GM19455 (cell line): Measurements from ENCODE around the gene SEMA4G.

ENCODE experiments used
- ATAC-seq: cut with Tn5 transposase; IDR thresholded peaks from one replicate; pipeline ENCODE4 v1.9.1; 2021; ENCODE audit not compliant: unreplicated experiment

SEMA4G gene

GRCh38 chr10:101005869-101006567 is 36.7 kb downstream of the SEMA4G start:
- no peak for ATAC-seq

GRCh38 chr10:101006593-101007098 is 37.3 kb downstream of the SEMA4G start:
- no peak for ATAC-seq

- ATAC-seq, result no peak
Measured at GRCh38 chr10:101007099-101007711, 37.9 kb downstream of the SEMA4G start.

DNA sequence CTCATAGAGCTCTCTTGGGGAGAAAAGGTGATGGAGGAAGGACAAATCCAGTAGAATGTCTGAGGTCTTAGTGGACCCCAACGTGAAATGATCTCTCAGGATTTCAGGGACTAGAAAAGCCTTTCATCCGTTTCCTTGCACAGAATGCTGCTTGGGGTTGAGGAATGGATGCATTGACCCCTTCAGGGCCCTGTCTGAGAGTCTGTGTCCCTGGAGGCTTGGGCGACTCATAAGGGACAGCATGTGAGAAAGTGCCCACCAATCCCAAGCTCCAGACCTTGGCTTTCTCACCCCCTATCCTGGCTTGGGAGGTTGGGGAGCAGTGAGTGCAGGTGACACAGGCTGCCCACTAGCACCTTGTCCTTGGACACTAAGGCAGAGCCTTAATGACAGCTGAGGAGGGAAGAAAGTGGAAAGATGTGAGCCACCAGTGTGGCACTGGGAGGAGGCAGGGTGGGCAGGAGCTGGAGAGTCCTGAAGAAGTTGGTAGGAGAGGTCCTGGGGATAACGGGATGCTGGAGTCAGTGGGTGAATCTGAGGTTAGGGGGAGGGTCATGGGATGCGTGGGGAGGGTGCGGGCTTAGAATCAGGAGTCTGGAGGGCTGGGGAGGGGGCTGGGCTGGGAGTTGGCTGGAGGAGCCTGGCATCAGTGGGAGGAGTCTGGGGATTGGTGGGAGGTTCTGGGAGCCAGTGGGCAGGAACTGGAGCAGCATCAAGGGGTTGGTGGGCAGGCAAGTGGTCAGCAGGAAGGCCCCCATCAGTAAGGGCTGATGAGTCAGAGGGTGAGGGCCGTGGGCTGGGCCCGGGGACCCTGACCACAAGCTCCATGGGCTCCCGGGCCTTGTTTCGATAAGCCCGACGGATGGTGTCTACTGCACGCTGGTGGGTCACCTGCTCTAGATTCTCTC is 38.9 kb downstream of the SEMA4G start:
- ATAC-seq, result no peak

GRCh38 chr10:101008823-101009423 is 39.6 kb downstream of the SEMA4G start:
- ATAC-seq, result no peak

GRCh38 chr10:101010329-101010728 is 41.0 kb downstream of the SEMA4G start:
- no peak for ATAC-seq

DNA sequence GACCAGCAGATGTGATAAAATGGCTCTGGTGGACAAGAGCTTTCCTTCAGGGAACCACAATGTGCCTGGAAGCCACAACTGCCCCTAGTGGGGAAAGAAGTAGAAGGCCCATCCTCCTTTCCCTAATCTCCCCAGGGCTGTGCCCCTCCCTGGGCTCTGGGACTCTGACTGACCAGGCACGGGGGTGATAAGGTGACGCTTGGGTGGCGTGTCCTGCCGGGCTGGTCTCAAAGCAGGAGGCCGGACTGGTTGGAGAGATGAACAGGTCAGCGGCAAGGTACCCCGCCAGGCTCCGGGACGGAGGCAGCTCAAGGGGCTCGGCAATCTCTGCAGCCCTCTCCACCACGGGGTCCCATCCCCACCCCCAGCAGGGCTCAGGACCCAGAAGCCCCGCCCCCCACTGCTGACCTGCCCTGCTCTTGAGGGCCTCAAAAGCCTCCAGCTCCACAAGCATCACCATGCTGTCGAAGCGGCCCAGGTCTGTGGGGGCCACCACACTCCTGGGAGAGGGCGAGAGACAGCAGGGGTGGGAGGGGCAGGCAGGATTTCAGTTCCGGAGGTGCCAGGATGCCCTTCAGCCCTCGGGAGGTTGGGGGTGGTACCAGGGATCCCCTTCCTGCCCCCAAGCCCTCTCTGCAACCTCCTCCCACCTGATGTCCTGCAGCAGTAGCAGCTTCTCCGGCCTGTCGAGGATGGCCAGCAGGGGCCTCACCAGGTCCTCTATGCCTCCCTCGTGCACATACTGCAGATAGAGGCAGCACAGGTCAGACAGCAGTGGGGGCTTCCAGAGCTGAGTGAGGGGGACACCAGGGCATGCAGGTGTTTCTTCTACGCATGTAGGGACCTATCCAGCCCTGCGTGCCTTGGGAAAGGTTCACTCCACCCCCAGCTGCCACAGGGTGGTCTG is 42.5 kb downstream of the SEMA4G start:
- no peak for ATAC-seq

DNA sequence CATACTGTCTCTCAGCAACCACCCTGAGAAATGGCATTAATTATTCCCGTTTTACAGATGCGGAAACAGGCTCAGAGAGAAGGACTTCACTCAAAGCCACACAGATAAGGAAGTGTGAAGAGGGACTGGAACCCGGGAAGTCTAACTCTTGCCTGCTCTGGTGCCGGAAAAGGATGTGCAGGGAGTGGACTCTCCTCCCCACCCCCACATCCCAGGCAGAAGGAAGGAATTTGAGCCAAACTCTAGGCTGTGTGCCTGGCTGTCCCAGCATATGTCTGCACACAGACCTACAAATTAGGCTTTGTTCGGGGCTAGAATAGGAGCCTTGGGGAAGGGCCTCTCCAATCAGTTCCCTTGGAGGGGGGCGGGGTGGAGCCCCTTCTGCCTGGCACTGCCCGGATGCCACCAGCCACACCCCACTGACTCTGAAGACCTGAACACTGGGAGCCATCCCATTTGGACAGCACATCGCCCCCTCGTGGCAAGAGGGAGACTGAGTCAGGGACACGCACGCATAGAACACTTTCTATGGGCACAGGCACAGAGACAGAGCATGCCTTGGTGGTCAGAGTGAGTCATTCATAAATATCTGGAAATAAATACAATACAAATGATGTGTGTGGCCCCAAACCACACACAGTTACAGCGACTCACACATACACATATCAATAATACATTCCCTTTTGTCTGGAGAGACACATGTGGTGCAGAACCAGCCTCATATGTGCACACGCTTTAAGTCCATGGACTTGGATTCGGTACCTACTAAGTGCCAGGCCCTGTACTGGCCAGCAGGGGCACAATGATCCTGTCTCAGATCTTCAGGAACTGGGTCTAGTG is 43.4 kb downstream of the SEMA4G start:
- peak; percentile 80 for ATAC-seq

DNA sequence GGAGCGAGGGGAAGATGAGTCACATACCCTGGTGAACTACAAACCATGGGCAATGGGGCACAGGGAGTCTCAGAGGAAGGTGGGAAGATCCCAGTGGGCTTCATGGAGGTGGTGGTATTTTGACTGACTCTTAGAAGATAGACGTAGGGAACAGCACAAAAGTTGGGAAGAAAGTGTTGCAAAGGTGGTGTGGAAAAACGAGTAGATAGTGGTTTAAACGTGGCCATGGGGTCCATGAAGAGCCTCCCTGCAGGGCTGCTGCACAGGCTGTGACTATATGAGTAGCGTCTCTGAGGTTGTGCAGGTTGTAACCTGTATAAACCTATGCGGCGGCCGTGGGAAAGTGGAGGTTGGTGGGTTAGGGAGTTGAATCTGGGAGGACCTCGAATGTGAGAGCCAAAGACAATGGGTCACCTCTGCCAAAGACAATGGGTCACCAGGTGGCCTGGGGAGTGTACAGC is 44.1 kb downstream of the SEMA4G start:
- ATAC-seq, result no peak

DNA sequence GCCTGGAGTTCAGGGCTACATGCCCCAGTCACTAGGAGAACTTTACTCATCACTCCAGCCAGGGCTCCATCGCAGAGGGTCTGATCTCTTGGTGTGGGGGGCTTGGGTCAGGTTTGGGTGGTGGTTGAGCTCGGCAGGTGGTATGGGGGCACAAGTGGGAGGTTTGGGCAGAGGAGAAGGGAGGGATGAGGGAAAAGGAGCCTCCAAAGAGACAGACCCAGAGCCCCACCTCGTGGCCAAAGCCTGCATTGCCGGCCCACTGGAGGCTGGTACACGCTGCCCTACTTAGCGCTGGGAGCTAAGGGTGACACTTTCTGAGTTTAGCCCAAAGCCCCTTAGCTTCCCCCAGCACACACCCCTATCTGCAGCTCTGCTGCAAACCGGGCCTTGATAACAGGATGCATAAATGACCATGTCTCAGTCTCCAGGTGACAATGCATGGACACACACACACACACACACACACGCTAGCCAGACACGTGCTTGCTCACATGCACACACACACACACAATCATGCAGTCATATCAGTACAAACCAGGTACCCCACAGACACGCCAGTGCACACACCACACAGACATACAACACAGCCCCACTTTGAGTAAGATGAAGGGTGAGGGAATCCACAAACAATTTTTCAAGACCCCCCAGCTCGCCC is 45.1 kb downstream of the SEMA4G start:
- no peak for ATAC-seq

DNA sequence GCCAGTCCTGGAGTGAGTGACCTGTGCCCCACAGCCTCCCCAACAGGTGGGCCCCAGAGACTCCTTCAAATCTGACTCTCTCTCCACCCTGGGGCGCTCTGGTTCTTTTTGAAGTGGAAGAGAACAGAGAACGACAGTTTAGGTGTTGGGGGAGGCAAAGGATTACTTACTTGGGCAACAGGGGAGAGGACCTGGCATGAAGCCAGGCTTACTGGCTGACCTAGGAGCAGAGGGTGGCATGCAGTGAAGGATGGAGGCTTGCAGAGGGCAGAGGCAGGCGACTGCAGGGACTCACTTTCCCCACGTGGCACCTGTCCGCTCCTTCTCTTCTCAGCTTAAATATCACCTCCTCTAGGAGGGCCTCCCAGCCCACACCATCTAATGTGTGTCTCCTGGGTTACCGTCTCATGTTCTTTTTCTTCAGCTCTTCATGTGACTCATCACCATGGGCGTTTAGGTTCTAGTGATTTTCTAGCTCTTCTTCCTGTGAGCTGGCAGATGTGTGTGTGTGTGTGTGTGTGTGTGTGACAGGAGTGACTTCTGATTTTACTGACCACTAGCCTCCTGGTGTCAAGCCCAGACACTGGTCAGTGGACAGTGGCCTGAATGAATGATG is 45.8 kb downstream of the SEMA4G start:
- ATAC-seq, result no peak

- ATAC-seq, result no peak
Measured at GRCh38 chr10:101015582-101015973, 46.3 kb downstream of the SEMA4G start.

DNA sequence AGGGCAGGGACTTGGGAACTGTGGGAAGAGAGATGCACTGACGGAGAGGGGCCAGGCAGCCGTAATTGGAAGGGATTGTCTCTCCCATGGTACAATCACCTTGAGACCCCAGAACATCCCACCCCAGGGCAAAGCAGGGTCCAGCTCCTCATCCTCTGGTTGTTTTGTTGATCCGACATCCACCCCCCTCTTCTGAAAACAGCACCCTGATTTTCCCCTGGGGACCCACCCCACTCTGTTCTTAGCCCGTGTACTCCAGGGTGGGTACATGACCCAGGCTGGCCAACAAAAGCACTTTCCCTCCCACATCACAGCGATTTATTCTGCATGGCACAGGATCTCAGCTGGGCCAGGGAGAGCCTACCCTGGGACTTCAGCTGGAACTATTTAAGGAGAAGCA is 47.5 kb downstream of the SEMA4G start:
- ATAC-seq, result no peak

- no peak for ATAC-seq
Measured at GRCh38 chr10:101018118-101018599, 48.9 kb downstream of the SEMA4G start.

DNA sequence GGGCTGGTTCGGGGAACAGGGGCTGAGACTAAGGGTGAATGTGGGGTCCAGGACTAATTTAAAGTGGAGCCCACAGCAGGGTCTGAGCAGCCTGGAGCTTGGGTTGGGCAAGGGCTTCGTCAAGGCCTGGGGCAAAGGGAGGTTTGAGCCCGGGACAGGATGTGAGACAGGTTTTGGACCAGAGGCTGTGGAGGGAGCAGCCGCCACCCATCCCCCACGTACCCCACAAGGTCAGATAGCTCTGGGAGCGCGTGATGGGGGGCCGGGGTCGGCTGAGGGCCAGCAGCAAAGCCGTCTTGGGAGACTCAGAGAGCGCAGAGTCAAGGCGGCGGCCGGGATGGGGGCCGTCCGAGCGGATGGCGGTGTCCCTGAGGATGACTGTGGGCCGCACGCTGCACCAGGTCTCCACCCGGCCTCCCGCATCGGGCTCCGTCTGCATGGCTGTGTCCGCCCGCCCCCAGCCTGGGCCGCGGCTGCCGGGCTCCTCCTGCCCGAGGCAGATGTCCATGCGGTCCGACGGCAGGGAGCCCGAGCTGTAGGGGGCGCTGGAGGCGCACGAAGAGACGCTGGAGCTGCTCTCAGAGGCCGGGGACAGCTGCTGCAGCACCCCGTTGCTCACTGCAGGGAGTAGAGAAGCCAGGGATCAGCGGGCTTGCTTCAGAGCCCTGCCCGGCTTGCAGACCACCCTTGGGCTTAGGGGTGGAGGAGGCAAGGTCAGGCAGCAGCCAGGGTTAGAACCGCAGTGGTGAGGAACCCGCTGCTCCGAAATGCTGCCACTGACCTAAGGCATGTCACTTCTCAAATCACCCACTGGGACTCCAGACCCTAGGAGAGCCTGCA is 49.5 kb downstream of the SEMA4G start:
- no peak for ATAC-seq
